Measurements from ENCODE around the gene AIFM1. TPM values are rescaled to one million over a fixed set of nuclear protein-coding genes. Genes with fewer than 3 reads are reported as not detected.

Gene AIFM1
- total and polyA plus RNA-seq, 8 donors, result 2.9 to 33.5 (median 26.4) TPM

DNA sequence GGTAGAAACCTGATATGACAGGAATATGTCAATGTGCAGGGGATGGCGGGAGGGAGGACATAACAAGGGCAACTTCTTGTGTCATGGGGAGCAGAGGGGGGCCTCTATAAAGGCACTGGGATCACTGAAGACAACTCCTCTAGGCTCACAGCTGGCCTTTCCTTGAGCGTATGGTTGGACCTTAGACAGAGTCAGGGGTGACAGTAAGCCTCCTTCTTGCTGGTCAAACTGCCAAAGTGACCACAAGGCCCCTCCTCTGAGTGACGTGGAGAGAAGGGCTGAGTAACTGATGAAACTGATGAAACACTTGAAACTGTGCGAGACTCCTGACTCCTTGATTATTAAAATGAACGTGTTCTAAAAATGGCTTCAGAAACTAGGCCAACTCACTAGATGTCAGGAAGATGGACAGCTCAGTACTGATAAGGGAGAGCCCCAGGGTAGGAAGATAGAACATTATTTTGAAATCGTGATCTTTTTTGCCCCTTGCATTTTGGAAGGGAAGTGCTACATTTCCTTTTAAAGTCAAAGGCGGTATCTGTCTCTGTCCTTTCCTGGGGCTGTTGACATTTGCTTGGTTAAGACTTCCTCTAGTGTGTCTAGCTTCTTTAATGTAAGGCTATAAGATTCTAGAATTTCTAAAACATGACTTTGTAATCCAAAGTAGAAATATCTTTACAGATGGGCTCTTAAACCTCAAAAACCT is 7.7 kb upstream of the AIFM1 start:
- peaks cover 0 to 5% (median 0%) of the 10 kb centered on the region in 4 donors for H3K9me3 ChIP-seq
- H3K27ac ChIP-seq, result peak overlapping the region in 4 of 5 donors; percentile 37 to 74 (median 59)
- intact Hi-C loops (cut with DNase I; ENCODE audit: low total_unique reads), result no loop called here
- H3K36me3 ChIP-seq, result no peaks in the 10 kb centered on the region
- TF ChIP-seq, protein P1, sequence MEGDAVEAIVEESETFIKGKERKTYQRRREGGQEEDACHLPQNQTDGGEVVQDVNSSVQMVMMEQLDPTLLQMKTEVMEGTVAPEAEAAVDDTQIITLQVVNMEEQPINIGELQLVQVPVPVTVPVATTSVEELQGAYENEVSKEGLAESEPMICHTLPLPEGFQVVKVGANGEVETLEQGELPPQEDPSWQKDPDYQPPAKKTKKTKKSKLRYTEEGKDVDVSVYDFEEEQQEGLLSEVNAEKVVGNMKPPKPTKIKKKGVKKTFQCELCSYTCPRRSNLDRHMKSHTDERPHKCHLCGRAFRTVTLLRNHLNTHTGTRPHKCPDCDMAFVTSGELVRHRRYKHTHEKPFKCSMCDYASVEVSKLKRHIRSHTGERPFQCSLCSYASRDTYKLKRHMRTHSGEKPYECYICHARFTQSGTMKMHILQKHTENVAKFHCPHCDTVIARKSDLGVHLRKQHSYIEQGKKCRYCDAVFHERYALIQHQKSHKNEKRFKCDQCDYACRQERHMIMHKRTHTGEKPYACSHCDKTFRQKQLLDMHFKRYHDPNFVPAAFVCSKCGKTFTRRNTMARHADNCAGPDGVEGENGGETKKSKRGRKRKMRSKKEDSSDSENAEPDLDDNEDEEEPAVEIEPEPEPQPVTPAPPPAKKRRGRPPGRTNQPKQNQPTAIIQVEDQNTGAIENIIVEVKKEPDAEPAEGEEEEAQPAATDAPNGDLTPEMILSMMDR (IDR thresholded peaks at IDR 0.05), result no peak
- no peak for TF ChIP-seq POLR2AphosphoS5 (IDR thresholded peaks at IDR 0.05)
- no peak overlapping the region for H3K4me3 ChIP-seq
- DNase-seq, result peak in 1 of 2 donors; percentile 45
- H3K4me1 ChIP-seq, result peaks cover 0 to 38% (median 13%) of the 10 kb centered on the region in 4 donors
- whole genome bisulfite sequencing, 5 donors, result 36 to 67% (median 53%) methylated on average over 7 of the region's 7 CpGs
- peaks cover 0 to 11% (median 0%) of the 10 kb centered on the region in 3 donors for H3K27me3 ChIP-seq

- Histone ChIP-seq H3K36me3 (no peaks in the 10 kb centered on the region), H3K27me3 (peaks cover 0 to 11% (median 0%) of the 10 kb centered on the region in 3 donors), H3K4me3 (peak overlapping the region; percentile 42 to 60 (median 50)), H3K4me1 (peaks cover 0 to 38% (median 13%) of the 10 kb centered on the region in 4 donors), H3K27ac (peak overlapping the region in 3 of 5 donors; percentile 9 to 74 (median 57)), H3K9me3 (peaks cover 0 to 5% (median 0%) of the 10 kb centered on the region in 4 donors)
- TF ChIP-seq, protein P1 (IDR thresholded peaks at IDR 0.05), result no peak
- TF ChIP-seq POLR2AphosphoS5 (IDR thresholded peaks at IDR 0.05) (no peak), EP300 (IDR thresholded peaks at IDR 0.05) (no peak), POLR2A (IDR thresholded peaks at IDR 0.05) (no peak)
- DNase-seq, result no peak
- intact Hi-C loops (cut with DNase I; ENCODE audit: low total_unique reads), result no loop called here
- WGBS, 5 donors, result 16 to 60% (median 27%) methylated on average over 22 to 34 of the region's 34 CpGs
Observed at GRCh38 chrX:130172127-130172845, 6.6 kb upstream of the AIFM1 start.

DNA sequence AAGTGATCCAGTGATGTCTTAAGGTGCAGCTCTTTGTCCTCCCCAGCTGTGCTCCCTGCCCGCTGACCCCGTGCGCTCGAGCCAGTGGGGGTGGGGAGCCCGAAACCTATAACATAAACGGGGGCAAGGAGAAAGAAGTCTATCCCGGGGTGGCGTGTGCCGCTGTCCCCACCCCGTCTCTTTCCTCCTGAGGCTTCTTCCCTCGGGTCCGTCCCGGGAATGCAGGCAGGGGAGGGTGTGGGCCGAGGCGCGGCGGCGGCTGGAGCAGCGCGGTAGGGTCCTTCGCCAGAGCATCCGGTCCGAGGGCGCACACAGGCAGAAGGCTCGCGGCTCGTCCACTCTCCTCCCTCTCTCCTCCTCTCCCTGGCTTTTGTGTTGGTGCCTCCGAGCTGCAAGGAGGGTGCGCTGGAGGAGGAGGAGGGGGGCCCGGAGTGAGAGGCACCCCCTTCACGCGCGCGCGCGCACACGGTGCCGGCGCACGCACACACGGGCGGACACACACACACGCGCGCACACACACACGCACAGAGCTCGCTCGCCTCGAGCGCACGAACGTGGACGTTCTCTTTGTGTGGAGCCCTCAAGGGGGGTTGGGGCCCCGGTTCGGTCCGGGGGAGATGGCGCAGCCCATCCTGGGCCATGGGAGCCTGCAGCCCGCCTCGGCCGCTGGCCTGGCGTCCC is 5.9 kb upstream of the AIFM1 start, which contains the start of gene RAB33A:
Gene RAB33A, plus strand, starts transcription at position 517 of the 681 bp plus-strand sequence. Its CDS starts 101 bp downstream, at position 618.
- TF ChIP-seq POLR2AphosphoS5 (IDR thresholded peaks at IDR 0.05) (no peak), EP300 (IDR thresholded peaks at IDR 0.05) (no peak), POLR2A (IDR thresholded peaks at IDR 0.05) (no peak)
- TF ChIP-seq, protein P1 (IDR thresholded peaks at IDR 0.05), result no peak
- no peaks in the 10 kb centered on the region for H3K36me3 ChIP-seq

More for the DNA sequence above, 5.9 kb upstream of the AIFM1 start, which contains the start of gene RAB33A:
- H3K9me3 ChIP-seq, result peaks cover 0 to 5% (median 0%) of the 10 kb centered on the region in 4 donors
- peaks cover 0 to 45% (median 17%) of the 10 kb centered on the region in 4 donors for H3K4me1 ChIP-seq
- peak within 1 kb of the TSS; percentile 42 to 60 (median 50) for H3K4me3 ChIP-seq
- intact Hi-C loops (cut with DNase I; ENCODE audit: low total_unique reads), result no loop called here
- peak within 1 kb of the TSS in 4 of 5 donors; percentile 9 to 74 (median 47) for H3K27ac ChIP-seq
- 1 to 56% (median 22%) methylated on average over 22 to 55 of the region's 61 CpGs; no CpG with 5 or more reads in 1 of the 5 donors for WGBS, 5 donors
- DNase-seq, result peak in 1 of 2 donors; percentile 67
- peaks cover 0 to 11% (median 0%) of the 10 kb centered on the region in 3 donors for H3K27me3 ChIP-seq
